Epithelial cell of esophagus (primary cell): ENCODE data around the gene TTC39B.

Source experiments
- DNase-seq: peaks from one replicate; pipeline ENCODE4 v3.0.0; 2010; ENCODE audit warnings: low read depth
- H3K4me3 ChIP-seq: 2 replicates; pipeline ENCODE4 v1.5.1; 2011; ENCODE audit warnings: mild to moderate bottlenecking, low read length, control low read depth
- CTCF ChIP-seq: IDR thresholded peaks from 2 replicates; pipeline ENCODE4 v1.5.1; 2011; ENCODE audit warnings: low read depth, mild to moderate bottlenecking, low read length, control low read depth, inconsistent platforms; ENCODE audit not compliant: insufficient read depth; ENCODE audit errors: missing control alignments

The TTC39B gene

GRCh38 chr9:15293804-15294316, 13.2 kb downstream of the TTC39B start:
- no peak for TF ChIP-seq CTCF
- H3K4me3 ChIP-seq = no peak overlapping the region
- no peak for DNase-seq

GRCh38 chr9:15293084-15293483, 13.9 kb downstream of the TTC39B start:
- no peak overlapping the region for H3K4me3 ChIP-seq
- peak; percentile 68 for DNase-seq

GRCh38 chr9:15289603-15290002, 17.4 kb downstream of the TTC39B start:
- DNase-seq = no peak
- H3K4me3 ChIP-seq = no peak overlapping the region
- no peak for TF ChIP-seq CTCF

More at GRCh38 chr9:15293084-15293483, 13.9 kb downstream of the TTC39B start:
- no peak for TF ChIP-seq CTCF

- no peak for DNase-seq
- no peak overlapping the region for H3K4me3 ChIP-seq
- TF ChIP-seq CTCF = no peak
Observed at GRCh38 chr9:15287309-15287708, 19.7 kb downstream of the TTC39B start.

- no peak for TF ChIP-seq CTCF
- DNase-seq = no peak
- H3K4me3 ChIP-seq = no peak overlapping the region
Observed at GRCh38 chr9:15286161-15286821, 20.7 kb downstream of the TTC39B start.

- TF ChIP-seq CTCF = no peak
- no peak for DNase-seq
- H3K4me3 ChIP-seq = no peak overlapping the region
Observed at GRCh38 chr9:15282567-15283285, 24.3 kb downstream of the TTC39B start.

- TF ChIP-seq CTCF = no peak
- no peak overlapping the region for H3K4me3 ChIP-seq
- DNase-seq = no peak
Observed at GRCh38 chr9:15280647-15281046, 26.4 kb downstream of the TTC39B start.
